ENCODE measurements around the gene SREBF1. TPM values are rescaled to one million over a fixed set of nuclear protein-coding genes. Genes with fewer than 3 reads are reported as not detected.

SREBF1 gene
- total RNA-seq, 1 experiment from 2014 or later, result 167 TPM

GRCh38 chr17:17811381-17812210 is 25.2 kb downstream of the SREBF1 start:
- Histone ChIP-seq H3F3A (ENCODE audit: low read length, unreplicated experiment) (peaks cover 7% of the 10 kb centered on the region), H3K27me3 (ENCODE audit: low read length) (no peaks in the 10 kb centered on the region), H3K36me3 (ENCODE audit: low read depth, low read length) (peaks cover 50% of the 10 kb centered on the region), H4K20me1 (ENCODE audit: low read length) (0 out of 2 replicates have a peak, but pooled peaks cover 6% of the 10 kb centered on the region), H3K27ac (ENCODE audit: low read length) (no peak overlapping the region), H3K4me2 (ENCODE audit: low read length) (no peak overlapping the region), H3K9me3 (ENCODE audit: low read length) (no peaks in the 10 kb centered on the region), H3K9me2 (replicated peaks; ENCODE audit: low read length) (no peaks in the 10 kb centered on the region), H3K9ac (ENCODE audit: low read length) (no peak overlapping the region), H3K79me2 (ENCODE audit: low read length) (no peaks in the 10 kb centered on the region), H3K4me1 (ENCODE audit: insufficient read depth, low read length) (peaks cover 9% of the 10 kb centered on the region), H3K4me3 (ENCODE audit: low read length) (no peak overlapping the region), H2AFZ (ENCODE audit: low read length) (no peak overlapping the region)
- BruUV-seq (replicated peaks), result no TSS peak
- intact Hi-C loops (cut with micrococcal nuclease), result loop anchor here (2.0 kb wide), 1 partner anchor 49 kb away; no protein-coding TSS in a partner anchor
- TF ChIP-seq CTCF (conservative IDR thresholded peaks at IDR 0.05; ENCODE audit: low read depth, low read length) (no peak), EZH2 (IDR thresholded peaks at IDR 0.05; ENCODE audit: low read length, unreplicated experiment) (no peak), EZH2phosphoT487 (IDR thresholded peaks at IDR 0.05; ENCODE audit: borderline replicate concordance, low read length) (no peak)
- ChIA-PET POLR2A (ENCODE audit: unreplicated experiment) (interaction anchor here (1.0 kb wide), 1 partner anchor 24 kb away, joined by 5 read pairs; no protein-coding TSS in a partner anchor), CTCF (interaction anchor here (0.6 kb wide), 1 partner anchor 28 kb away, joined by 5 read pairs; no protein-coding TSS in a partner anchor)
- DNase-seq, result peak; percentile 43
- ATAC-seq, result peak; percentile 5; the same call in 1 of the 2 replicates

DNA sequence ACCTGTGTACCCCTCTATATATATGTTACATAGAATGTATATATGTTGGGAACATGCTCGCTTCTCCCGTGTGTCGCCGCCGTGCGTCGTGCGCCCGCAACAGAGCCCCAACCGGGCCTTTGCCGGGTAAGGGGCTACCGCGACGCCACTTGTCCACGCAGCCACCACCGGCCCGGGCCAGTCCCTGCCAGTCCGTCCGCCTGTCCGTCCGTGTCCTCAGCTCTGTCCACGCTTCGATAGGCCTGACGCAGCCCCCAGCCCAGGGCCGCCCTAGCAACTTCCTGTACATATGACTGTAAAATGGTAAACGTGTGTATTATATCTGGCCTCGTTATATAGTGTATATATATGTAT is 25.9 kb downstream of the SREBF1 start:
- Histone ChIP-seq H3K9ac (ENCODE audit: low read length) (no peak overlapping the region), H3K4me1 (ENCODE audit: insufficient read depth, low read length) (peaks cover 9% of the 10 kb centered on the region), H3K9me3 (ENCODE audit: low read length) (no peaks in the 10 kb centered on the region), H3K27ac (ENCODE audit: low read length) (no peak overlapping the region), H3K27me3 (ENCODE audit: low read length) (no peaks in the 10 kb centered on the region), H3K9me2 (replicated peaks; ENCODE audit: low read length) (no peaks in the 10 kb centered on the region), H3K4me3 (ENCODE audit: low read length) (no peak overlapping the region), H3K79me2 (ENCODE audit: low read length) (no peaks in the 10 kb centered on the region), H4K20me1 (ENCODE audit: low read length) (0 out of 2 replicates have a peak, but pooled peaks cover 6% of the 10 kb centered on the region), H3K36me3 (ENCODE audit: low read depth, low read length) (peaks cover 46% of the 10 kb centered on the region), H3K4me2 (ENCODE audit: low read length) (no peak overlapping the region), H2AFZ (ENCODE audit: low read length) (no peak overlapping the region), H3F3A (ENCODE audit: low read length, unreplicated experiment) (peaks cover 7% of the 10 kb centered on the region)
- ChIA-PET POLR2A (ENCODE audit: unreplicated experiment) (interaction anchor here (1.0 kb wide), 1 partner anchor 25 kb away, joined by 5 read pairs; no protein-coding TSS in a partner anchor), CTCF (interaction anchor here (0.6 kb wide), 1 partner anchor 29 kb away, joined by 5 read pairs; no protein-coding TSS in a partner anchor)
- intact Hi-C loops (cut with micrococcal nuclease), result no loop called here
- TF ChIP-seq CTCF (conservative IDR thresholded peaks at IDR 0.05; ENCODE audit: low read depth, low read length) (no peak), EZH2 (IDR thresholded peaks at IDR 0.05; ENCODE audit: low read length, unreplicated experiment) (no peak), EZH2phosphoT487 (IDR thresholded peaks at IDR 0.05; ENCODE audit: borderline replicate concordance, low read length) (no peak)
- TSS peak; percentile 21 for BruUV-seq (replicated peaks)
- DNase-seq (no peak), ATAC-seq (no peak)
